ENCODE results near the gene SIPA1L2. TPM values are rescaled to one million over a fixed set of nuclear protein-coding genes. Genes with fewer than 3 reads are reported as not detected.

SIPA1L2 gene
- total RNA-seq, 1 donor from 2014 or later, result 49.1 TPM

DNA sequence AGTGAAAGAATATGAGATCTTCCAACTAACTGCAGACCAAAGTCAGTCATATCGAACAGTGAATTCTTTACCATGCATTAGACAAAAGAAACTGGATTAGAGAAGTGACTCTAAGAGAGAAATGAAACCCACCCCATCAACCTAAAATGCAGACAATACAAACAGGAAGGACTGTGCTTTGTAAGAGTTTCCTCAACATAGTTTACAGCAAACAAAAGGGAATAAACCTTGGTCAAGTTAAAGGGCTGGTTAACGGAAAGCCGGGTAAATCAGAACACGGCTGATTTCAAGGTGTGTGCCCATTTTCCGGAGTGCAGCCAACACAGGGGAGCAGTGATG, 39.2 kb downstream of the SIPA1L2 start:
- no peak for DNase-seq (ENCODE audit: low spot score)

DNA sequence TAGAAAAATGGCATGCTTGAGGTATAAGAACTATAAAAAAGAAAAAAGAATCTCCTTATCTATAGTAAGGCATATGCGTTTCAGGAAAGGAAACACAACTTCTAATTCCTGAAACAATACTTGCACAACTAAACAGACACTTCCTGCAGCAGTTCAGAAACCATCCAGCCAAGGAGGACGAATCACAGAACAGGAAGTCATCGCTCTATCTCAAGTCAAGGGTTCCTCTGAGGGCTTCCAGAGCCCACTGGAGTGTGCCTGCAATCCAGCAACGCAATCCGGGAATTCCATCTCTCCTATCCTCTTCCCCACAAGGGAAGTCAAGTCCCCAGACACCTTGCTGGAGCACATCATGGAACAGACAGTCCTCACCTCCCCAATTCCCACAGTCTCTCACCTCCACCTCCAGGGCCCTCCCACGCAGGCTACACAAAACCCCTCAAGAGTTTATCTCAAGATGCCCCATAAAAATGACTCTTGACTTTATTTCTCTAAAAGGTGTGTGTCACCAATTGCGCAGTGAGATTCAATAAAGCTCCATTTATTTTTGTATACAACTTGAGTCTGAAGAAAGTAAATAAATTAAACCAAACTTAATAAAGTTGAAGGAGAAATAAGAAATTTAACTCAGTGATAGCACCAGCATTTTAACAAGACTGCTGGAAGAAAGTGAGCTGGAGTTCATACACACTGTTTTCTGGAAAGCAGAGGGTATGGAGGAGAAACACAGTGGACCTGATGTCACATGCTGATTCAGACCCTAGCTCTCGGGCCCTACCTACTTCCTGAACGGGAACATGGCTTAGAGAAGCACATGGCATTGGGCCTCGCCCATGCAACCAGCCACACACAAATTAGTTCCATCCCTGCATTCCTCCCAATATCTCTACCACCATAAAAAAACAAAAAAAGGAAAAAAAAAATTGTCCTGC, 39.9 kb downstream of the SIPA1L2 start:
- DNase-seq (ENCODE audit: low spot score), result peak; percentile 65

DNA sequence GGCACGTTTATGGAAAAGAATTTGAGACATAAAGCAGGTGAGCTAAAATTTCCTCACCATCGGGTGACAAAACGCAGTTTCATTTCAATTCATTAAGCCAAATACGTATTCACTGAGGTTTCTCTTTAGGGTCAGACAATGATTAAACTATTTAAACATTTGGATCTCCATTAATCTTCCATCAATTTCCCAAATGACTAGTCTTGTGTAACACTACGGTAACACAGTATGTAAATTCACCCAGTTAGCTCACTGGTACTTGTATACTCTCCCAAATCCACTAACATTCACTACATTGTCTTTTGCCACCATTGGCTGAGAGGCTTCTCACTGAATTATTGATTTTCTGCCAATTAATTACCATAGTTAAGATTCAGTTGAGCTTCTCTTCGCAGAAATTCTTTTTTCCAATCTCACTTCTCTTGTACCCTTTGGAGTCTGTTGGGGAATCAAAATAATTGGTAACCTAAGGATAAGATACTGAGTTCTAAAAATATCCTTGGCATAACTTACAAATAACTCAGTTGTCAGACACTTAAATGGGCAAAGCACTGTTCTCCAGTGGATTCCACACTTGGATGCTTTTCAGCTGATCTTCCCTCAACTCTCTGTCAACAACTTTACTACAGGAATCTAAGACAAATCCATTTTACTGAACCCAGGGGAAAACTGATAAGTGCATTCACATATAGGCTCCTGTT, 40.7 kb downstream of the SIPA1L2 start:
- peak; percentile 62 for DNase-seq (ENCODE audit: low spot score)

DNA sequence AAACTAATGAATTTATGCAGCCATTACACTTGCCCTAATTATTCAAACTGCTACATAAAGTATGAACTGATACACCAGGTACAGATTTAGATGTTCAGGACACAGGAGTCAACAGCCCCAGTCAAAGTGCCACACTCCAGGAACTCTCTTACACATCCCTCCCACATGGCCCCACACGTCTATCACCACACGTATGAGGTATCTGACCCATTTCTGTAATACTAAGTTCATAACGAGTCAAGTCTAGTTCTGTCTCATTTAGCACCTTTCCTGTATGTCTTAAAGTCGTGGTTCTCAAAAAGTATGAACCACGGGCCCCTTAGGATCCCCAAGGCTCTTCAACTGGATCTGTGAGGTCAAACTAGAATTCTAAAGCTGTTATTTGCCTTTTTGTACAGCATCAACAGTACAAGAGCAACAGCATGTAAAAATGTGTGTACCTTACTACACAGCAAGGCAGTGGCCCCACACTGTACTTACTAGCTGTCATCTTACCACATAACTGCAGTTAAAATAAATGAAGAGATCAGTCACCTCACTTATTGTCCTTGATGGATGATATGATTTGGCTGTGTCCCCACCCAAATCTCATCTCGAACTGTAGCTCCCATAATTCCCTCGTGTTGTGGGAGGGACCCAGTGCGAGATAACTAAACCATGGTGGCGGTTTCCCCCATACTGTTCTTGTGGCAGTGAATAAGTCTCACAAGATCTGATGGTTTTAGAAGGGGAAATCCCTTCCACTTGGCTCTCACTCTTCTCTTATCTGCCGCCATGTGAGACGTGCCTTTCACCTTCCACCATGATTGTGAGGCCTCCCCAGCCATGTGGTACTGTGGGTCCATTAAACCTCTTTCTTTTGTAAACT, 42.6 kb downstream of the SIPA1L2 start:
- DNase-seq (ENCODE audit: low spot score), result no peak

DNA sequence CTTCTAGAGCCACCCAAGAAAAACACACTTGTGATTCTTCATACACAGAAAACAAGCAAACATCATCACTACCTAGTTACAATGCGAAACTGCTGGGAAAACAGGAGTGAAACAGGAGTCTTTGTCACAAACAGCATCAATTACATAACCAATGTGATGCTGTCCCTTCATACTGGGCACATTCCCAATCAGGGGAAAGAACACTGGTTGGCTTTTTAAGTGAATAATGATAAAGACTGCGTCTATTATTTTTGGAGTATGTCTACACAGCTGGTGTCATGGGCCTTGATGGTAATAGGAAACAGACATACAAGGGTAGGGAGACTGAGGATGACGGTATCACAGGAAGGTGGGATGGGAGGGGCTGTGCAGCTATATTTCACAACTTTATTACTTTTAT, 43.3 kb downstream of the SIPA1L2 start:
- no peak for DNase-seq (ENCODE audit: low spot score)

DNA sequence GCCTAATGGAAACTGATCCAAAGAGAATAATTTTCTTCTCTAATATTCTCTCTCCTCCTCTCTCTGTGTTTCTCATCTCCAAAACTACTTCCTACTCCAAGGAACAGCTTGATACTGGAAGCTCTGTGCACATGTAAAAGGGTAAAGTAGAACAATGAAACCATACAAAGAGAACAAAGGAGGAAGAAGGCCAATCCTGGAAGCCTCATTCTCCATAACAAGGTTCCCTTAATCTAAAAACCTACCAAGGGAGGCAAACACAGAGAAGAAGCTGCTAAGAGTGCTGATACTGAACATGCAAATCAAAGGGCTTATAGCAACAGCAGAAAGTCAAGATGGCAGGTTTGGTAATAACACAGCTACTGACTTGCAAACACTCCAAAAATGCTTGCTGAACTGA, 44.4 kb downstream of the SIPA1L2 start:
- no peak for DNase-seq (ENCODE audit: low spot score)

DNA sequence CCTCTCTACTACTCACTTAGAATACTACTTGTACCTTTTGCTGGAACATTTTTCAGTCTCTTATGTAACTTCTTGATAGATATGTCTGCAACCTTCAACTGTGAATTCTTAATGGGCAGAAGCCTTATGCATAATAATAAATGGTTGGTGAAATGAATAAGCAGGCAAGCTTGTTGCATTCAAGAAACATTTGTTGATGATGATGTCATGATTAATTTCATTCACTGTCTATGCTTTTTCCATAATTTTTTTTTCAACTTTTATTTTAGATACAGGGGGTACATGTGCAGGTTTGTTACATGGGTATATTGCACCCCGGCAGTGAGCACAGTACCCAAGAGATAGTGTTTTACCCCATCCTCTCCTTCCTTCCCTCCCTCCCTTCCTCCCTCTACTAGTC, 48.0 kb downstream of the SIPA1L2 start:
- no peak for DNase-seq (ENCODE audit: low spot score)

Other genes with a start within 250 kb of the SIPA1L2 start
- gene MAP10, start 175.3 kb upstream of the SIPA1L2 start, total RNA-seq (ENCODE audit: insufficient read depth, low replicate concordance), result 11.3 TPM